HG02852 (cell line): ENCODE measurements around the gene ASL.
A peak's percentile ranks its signal among the peaks of the same experiment; 100 is the strongest.
"Not testable (repeated sequence)": the region's sequence is repeated elsewhere in the genome, so short reads cannot be mapped to it uniquely, and the experiment has no call there.

Source experiments
- ATAC-seq: cut with Tn5 transposase; IDR thresholded peaks from one replicate; pipeline ENCODE4 v1.9.1; 2021; ENCODE audit warnings: mild to moderate bottlenecking, moderate library complexity; ENCODE audit not compliant: unreplicated experiment

Gene ASL

DNA sequence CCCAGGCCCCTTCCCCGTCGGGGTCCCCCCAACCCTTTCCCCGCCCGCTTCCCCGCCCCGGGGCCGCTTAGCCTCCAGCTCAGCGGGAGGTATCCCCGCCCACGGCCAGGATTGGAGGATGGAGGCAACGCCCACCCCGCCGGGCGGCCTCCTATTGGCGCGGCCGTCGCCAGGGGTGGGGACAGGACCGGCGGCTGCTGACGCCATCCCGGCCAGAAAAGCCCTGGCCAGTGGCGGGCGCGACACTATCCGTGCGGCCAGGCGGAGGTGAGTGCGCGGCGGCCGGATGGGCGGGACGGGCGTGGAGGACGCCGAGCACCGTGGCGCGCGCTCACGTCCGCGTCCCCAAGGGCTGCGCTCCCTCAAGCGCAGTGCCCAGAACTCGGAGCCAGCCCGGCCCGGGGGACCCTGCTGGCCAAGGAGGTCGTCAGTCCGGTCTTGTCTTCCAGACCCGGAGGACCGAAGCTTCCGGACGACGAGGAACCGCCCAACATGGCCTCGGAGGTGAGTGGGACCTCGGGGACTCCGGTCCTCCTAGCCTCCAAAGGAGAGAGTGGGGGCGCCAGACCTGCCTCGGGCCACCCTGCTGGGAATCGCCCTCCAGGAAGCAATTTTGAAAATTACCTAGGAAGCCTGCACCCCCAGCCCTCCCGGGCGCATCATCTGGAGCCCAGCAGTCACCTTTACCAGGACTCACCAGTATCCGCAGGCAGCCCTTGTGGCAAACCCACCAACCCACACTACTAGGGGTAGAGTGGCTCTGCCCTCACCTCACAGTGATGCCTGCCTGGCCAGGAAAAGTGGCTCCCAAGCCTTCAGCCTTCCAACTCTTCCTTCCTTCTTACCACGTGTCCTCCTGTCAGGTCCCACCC lies at the start of gene ASL:
TSS of gene ASL (plus strand) at position 230 of the 872 bp plus-strand sequence. CDS start at position 493, 263 bp downstream.
- peak; percentile 98 for ATAC-seq

DNA sequence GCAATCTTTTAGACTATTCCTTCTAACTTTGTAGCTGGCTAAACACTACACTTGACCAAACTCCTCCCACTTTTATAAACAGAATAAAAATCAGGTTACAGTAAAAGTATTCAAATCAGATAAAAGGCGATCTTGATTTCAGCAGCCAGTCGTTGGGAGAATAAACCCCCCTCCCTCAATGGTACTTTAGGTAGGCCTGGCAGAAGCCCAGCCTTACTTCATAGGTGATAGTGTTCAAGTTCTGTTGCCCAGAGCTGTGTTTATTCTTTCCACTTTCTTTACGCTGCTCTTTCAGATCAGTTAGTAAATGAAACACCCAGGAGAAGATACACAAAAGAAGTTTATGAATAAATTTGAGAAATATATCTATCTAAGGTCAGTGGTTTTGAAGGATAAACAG lies 47.3 kb upstream of the ASL start:
- not testable (repeated sequence) for ATAC-seq

- no peak for ATAC-seq
Observed at GRCh38 chr7:66033471-66034385, 41.9 kb upstream of the ASL start.

GRCh38 chr7:66034436-66035010 lies 41.1 kb upstream of the ASL start:
- not testable (repeated sequence) for ATAC-seq

DNA sequence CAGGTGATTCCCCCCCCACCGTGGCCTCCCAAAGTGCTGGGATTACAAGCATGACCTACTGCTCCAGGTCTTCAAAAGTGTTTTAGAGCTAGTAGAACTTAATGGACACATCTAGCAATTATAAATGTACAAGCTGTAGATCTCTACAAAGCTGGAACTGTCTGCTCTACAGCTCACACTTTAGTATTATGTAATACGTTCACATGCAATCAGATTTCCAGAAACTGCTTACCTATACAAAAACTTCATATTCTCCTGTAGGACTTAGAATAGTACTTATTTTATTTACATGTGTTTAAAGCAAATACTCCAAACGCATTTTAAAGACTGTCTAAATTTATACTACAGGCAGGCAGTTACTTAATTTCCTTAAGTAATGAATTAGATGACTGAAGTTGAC lies 39.2 kb upstream of the ASL start:
- ATAC-seq = no peak

GRCh38 chr7:66036788-66037187 lies 38.8 kb upstream of the ASL start:
- no peak for ATAC-seq

DNA sequence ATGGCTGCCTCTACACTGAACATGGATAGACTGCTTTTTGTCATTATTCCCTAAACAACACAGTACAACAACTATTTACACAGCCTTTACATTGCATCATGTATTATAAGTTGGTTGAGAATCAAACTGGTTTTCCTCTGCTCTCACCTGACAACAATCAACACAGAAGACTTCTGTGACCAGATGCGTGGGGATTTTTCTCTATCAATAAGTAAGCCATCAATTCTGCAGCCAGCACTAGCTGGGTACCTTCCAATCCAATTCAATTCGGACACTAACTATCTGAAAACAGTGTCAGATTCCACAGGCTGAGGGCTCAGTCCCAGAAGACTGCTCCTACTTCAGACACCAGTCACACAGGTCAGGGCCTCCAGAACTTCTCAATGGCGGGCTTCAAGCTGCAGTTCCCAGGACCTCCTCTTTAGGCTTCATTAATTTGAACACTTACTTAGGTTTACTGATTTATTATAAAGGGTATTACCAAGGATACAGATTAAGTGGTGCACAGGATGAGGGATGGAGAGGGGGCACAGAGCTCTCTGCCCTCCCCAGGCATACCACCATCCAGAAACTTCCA lies 36.4 kb upstream of the ASL start:
- no peak for ATAC-seq

- ATAC-seq = no peak
Observed at GRCh38 chr7:66043681-66044497, 31.7 kb upstream of the ASL start.

GRCh38 chr7:66044498-66044854 lies 31.1 kb upstream of the ASL start:
- not testable (repeated sequence) for ATAC-seq

DNA sequence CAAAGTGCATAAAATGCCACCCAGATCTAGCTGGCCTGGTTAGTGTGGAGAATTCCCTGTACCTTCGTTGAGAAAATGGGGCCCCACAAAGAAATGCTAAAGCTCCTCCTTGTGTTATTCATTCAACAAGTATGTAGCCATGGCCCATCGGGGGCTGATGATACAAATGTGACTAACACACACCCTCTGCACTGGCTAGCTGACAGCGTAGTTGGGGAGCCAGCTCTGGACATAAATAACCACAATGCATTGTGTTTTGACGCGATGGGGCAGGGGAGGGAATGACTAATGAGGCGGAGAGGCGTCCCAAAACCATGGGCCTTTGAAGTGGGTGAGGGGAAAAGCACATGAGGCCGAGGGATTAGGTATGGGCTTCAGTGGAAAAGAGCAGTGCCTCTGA lies 28.2 kb upstream of the ASL start:
- ATAC-seq = no peak

DNA sequence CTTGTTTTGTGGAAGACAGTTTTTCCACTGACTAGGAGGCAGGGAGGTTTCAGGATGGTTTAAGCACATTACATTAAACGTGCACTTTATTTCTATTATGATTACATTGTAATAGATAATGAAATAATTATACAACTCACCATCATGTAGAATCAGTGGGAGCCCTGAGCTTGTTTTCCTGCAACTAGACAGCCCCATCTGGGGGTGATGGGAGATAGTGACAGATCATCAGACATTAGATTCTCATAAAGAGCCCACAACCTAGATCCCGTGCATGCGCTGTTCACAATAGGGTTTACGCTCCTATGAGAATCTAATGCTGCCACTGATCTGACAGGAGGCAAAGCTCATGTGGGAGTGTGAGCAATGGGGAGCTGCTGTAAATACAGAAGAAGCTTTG lies 25.7 kb upstream of the ASL start:
- not testable (repeated sequence) for ATAC-seq

DNA sequence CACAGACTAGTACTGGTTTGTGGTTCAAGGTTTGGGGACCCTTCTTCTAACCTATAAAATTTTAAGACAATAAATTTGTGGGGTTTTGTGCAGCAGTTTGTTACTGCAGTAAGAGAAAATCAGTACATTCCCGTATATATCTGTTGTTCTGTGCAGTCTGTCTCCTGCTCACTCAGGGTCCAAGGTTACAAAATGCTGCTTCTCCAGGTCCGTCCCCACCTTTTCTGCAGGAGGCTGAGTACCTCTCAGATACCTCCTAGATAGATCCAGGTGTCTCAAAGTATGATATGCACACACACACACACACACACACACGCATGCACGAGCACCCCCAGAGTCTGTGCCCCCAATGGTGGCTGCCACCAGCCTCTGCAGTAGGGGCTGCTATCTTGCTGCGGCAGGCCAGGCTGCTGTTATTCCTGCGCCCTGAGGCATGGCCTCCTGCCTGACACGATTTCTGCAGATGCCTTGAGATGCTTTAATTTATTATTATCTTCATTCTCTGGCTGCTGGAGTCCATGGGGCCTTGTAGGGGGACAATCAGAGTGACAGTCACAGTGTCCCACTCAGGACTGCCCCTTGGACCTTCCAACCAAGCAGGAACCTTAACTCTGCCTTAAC lies 25.2 kb upstream of the ASL start:
- ATAC-seq = no peak

DNA sequence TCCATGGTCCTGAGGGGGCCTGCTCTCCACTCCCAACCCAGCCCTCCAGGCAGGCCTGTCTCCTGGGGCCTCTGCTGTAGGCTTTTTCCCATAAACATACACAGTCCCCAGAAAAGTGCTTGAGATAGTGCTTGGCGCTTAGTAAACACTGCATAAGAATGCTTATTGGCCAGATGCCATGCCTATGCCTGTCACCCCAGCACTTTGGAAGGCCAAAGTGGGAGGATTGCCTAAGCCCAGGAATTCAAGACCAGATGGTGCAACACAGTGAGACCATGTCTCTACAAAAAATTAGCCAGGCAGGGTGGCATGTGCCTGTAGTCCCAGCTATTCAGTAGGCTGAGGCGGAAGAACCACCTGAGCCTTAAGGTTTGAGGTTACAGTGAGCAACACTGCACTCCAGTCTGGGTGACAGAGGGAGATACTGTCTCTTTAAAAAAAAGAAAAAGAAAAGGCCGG lies 24.6 kb upstream of the ASL start:
- ATAC-seq = no peak

- ATAC-seq = no peak
Observed at GRCh38 chr7:66052447-66052846, 23.2 kb upstream of the ASL start.

GRCh38 chr7:66054063-66054462 lies 21.6 kb upstream of the ASL start:
- no peak for ATAC-seq

DNA sequence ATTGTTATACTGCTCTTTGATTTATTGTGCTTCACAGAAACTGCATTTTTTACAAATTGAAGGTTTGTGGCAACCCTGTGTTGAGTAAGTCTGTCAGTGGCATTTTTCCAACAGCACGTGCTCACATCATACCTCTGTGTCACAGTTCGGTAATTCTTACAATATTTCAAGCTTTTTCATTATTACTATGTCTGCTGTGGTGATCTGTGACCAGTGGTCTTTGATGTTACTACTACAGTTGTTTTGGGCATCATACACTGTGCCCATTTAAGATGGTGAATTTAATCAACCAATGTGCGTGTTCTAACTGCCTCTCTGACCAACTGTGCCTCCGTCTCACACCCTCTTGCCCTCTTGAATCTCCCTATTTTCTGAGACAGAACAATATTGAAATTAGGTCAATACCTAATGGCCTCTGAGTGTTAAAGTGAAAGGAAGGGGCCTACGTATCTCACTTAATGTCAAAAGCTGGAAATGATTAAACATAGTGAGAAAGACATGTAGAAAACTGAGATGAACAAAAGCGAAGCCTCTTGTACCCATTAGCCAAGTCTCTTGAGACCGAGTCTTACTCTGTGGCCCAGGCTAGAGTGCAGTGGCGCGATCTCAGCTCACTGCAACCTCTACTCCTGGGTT lies 20.2 kb upstream of the ASL start:
- ATAC-seq = peak; percentile 65

DNA sequence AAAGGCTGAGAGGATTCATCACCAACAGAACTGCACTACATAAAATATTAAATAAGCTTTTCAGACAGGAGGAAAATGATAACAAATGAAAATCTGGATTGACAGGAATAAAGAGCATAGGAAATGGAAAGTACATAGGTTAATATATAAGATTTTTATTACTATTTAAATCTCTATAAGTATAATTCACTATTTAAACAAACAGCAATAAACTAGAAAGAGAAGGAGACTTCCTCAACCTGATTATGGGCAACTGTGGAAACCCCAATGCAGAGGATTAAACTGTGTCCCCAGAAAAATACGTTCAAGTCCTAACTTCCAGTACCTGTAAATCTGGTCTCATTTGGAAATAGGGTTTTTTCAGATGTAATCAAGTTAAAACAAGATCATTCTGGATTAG lies 14.8 kb upstream of the ASL start:
- no peak for ATAC-seq

DNA sequence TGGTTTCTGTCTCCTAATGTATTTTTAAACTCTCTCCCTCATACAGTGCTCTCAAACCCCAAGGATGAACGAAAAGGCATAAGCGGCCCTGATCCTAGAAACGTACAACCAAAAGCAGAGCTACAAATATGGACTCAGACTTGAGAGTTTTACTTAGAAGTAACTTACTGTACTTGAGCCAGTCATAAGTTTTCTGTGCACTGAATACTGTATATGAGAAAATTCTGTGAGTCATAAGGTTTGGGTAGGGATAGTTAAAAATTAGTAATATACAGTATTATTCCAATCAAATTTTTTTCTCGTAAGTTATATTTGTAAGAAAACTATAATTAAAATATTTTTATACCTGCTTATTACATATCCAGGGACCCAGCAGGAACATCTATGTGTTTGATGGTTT lies 5.9 kb upstream of the ASL start:
- no peak for ATAC-seq

DNA sequence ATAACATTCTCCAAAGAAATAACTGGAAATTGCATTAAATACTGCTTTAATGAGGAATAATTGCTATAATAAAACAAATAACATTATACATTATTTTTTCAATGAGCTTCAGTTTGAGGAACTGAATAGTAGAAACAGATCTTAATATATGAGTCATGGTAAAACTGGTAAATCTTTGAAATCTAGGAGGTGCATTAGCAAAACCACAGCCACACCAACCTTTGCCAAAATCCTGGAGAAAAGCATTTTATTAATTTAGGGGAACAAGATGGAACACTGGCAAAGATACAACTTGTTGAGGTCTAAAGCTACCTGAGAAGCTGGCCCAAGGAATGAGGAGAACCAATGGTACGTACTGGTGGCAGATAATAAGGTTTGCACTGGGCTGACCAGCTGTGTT lies 5.4 kb upstream of the ASL start:
- no peak for ATAC-seq
